Stimulated activated CD8-positive, alpha-beta memory T cell treated with anti-CD3 and anti-CD28 coated beads, Interleukin-12 subunit alpha, Interleukin-12 subunit beta, amount 100 ng/mL, for 4 hours (primary cell): ENCODE data around the gene ZNF469.

Experiments
- DNase-seq: peaks from one replicate; pipeline ENCODE4 v3.0.0-alpha.2; 2020; ENCODE audit warnings: low read depth

Gene ZNF469

GRCh38 chr16:88382491-88383400, at the start of gene ZNF469:
Gene ZNF469, plus strand, starts transcription at chr16:88382959. Its CDS starts 44,512 bp downstream, at chr16:88427471.
- DNase-seq, result no peak

GRCh38 chr16:88333848-88334777, 48.6 kb upstream of the ZNF469 start:
- no peak for DNase-seq

GRCh38 chr16:88334778-88335720, 47.7 kb upstream of the ZNF469 start:
- no peak for DNase-seq

- DNase-seq, result no peak
These were observed 45.7 kb upstream of the ZNF469 start for GRCh38 chr16:88337021-88337420.

- DNase-seq, result no peak
These were observed 45.2 kb upstream of the ZNF469 start for GRCh38 chr16:88337538-88337937.

- no peak for DNase-seq
These were observed 44.6 kb upstream of the ZNF469 start for GRCh38 chr16:88338111-88338510.

- DNase-seq, result no peak
These were observed 43.9 kb upstream of the ZNF469 start for GRCh38 chr16:88338896-88339295.

- DNase-seq, result no peak
These were observed 42.6 kb upstream of the ZNF469 start for GRCh38 chr16:88339930-88340754.

- DNase-seq, result no peak
These were observed 42.0 kb upstream of the ZNF469 start for GRCh38 chr16:88340755-88341150.

GRCh38 chr16:88341551-88342290, 41.0 kb upstream of the ZNF469 start:
- no peak for DNase-seq

GRCh38 chr16:88342491-88342890, 40.3 kb upstream of the ZNF469 start:
- DNase-seq, result no peak

- no peak for DNase-seq
These were observed 39.4 kb upstream of the ZNF469 start for GRCh38 chr16:88343271-88343791.

- no peak for DNase-seq
These were observed 38.2 kb upstream of the ZNF469 start for GRCh38 chr16:88344411-88345030.

- DNase-seq, result no peak
These were observed 37.6 kb upstream of the ZNF469 start for GRCh38 chr16:88345031-88345720.

- no peak for DNase-seq
These were observed 36.8 kb upstream of the ZNF469 start for GRCh38 chr16:88345721-88346560.

- no peak for DNase-seq
These were observed 35.9 kb upstream of the ZNF469 start for GRCh38 chr16:88346680-88347505.
